HTR-8/SVneo (cell line): ENCODE data around the gene KHDC4.

Experiments used
- DNase-seq: peaks from one replicate; pipeline ENCODE4 v3.0.0; 2011; ENCODE audit warnings: low spot score, mixed read lengths; ENCODE audit not compliant: insufficient read length
- FAIRE-seq: peaks from 2 replicates; lab custom pipeline; 2011; peaks lifted over from hg19 to GRCh38; lab: Jason Lieb, UNC

KHDC4 gene

GRCh38 chr1:155880251-155880650, 54.0 kb downstream of the KHDC4 start:
- DNase-seq (no peak), FAIRE-seq (no peak)

- no peak for DNase-seq
These were observed 56.3 kb downstream of the KHDC4 start for GRCh38 chr1:155877945-155878344.

GRCh38 chr1:155873860-155874259, 60.4 kb downstream of the KHDC4 start:
- FAIRE-seq (no peak), DNase-seq (no peak)

More at GRCh38 chr1:155877945-155878344, 56.3 kb downstream of the KHDC4 start:
- FAIRE-seq = no peak

- FAIRE-seq (no peak), DNase-seq (no peak)
These were observed 61.7 kb downstream of the KHDC4 start for GRCh38 chr1:155872527-155872926.

GRCh38 chr1:155871390-155871789, 62.8 kb downstream of the KHDC4 start:
- FAIRE-seq (no peak), DNase-seq (no peak)

GRCh38 chr1:155867766-155868165, 66.4 kb downstream of the KHDC4 start:
- FAIRE-seq = no peak
- no peak for DNase-seq

GRCh38 chr1:155864393-155864792, 69.8 kb downstream of the KHDC4 start:
- no peak for DNase-seq
- FAIRE-seq = no peak
